ENCODE results near the gene EXOC3L1.

- TF ChIP-seq, protein P1, sequence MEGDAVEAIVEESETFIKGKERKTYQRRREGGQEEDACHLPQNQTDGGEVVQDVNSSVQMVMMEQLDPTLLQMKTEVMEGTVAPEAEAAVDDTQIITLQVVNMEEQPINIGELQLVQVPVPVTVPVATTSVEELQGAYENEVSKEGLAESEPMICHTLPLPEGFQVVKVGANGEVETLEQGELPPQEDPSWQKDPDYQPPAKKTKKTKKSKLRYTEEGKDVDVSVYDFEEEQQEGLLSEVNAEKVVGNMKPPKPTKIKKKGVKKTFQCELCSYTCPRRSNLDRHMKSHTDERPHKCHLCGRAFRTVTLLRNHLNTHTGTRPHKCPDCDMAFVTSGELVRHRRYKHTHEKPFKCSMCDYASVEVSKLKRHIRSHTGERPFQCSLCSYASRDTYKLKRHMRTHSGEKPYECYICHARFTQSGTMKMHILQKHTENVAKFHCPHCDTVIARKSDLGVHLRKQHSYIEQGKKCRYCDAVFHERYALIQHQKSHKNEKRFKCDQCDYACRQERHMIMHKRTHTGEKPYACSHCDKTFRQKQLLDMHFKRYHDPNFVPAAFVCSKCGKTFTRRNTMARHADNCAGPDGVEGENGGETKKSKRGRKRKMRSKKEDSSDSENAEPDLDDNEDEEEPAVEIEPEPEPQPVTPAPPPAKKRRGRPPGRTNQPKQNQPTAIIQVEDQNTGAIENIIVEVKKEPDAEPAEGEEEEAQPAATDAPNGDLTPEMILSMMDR (IDR thresholded peaks at IDR 0.05), result no peak
- TF ChIP-seq POLR2A (IDR thresholded peaks at IDR 0.05), result no peak
Observed at GRCh38 chr16:67169011-67169451, 20.9 kb downstream of the EXOC3L1 start.
